ENCODE data around the gene PHYKPL.

Gene PHYKPL

GRCh38 chr5:178222292-178222691, 10.3 kb downstream of the PHYKPL start:
- no peak for DNase-seq

GRCh38 chr5:178221853-178222252, 10.7 kb downstream of the PHYKPL start:
- no peak for DNase-seq

GRCh38 chr5:178221282-178221681, 11.3 kb downstream of the PHYKPL start:
- no peak for DNase-seq

- no peak for DNase-seq
Measured at GRCh38 chr5:178218827-178219226, 13.8 kb downstream of the PHYKPL start.

GRCh38 chr5:178218237-178218776, 14.3 kb downstream of the PHYKPL start:
- DNase-seq, result no peak

- DNase-seq, result no peak
Measured at GRCh38 chr5:178216779-178217178, 15.8 kb downstream of the PHYKPL start.

- no peak for DNase-seq
Measured at GRCh38 chr5:178216088-178216534, 16.5 kb downstream of the PHYKPL start.

GRCh38 chr5:178215280-178216002, 17.2 kb downstream of the PHYKPL start:
- DNase-seq, result no peak

- no peak for DNase-seq
Measured at GRCh38 chr5:178214160-178214803, 18.3 kb downstream of the PHYKPL start.

- DNase-seq, result no peak
Measured at GRCh38 chr5:178213748-178214151, 18.9 kb downstream of the PHYKPL start.

GRCh38 chr5:178213003-178213461, 19.6 kb downstream of the PHYKPL start:
- no peak for DNase-seq

- no peak for DNase-seq
Measured at GRCh38 chr5:178212241-178213002, 20.2 kb downstream of the PHYKPL start.

- no peak for DNase-seq
Measured at GRCh38 chr5:178211095-178212048, 21.2 kb downstream of the PHYKPL start.

GRCh38 chr5:178210686-178211085, 21.9 kb downstream of the PHYKPL start:
- no peak for DNase-seq

- no peak for DNase-seq
Measured at GRCh38 chr5:178210073-178210535, 22.5 kb downstream of the PHYKPL start.

GRCh38 chr5:178209334-178210072, 23.1 kb downstream of the PHYKPL start:
- DNase-seq, result no peak

GRCh38 chr5:178208540-178209227, 23.9 kb downstream of the PHYKPL start:
- DNase-seq, result no peak

- no peak for DNase-seq
Measured at GRCh38 chr5:178207917-178208280, 24.7 kb downstream of the PHYKPL start.

- no peak for DNase-seq
Measured at GRCh38 chr5:178207183-178207916, 25.3 kb downstream of the PHYKPL start.
